Skeletal muscle tissue (tissue), 4 donors: ENCODE data around the gene RHOXF2. TPM values are rescaled to one million over a fixed set of nuclear protein-coding genes. Genes with fewer than 3 reads are reported as not detected.
"Not testable (repeated sequence)": the region's sequence is repeated elsewhere in the genome, so short reads cannot be mapped to it uniquely, and the experiment has no call there.

Source experiments
- H3K27ac ChIP-seq: one replicate; pipeline ENCODE4 v1.7.0; 2013; ENCODE audit warnings: mild to moderate bottlenecking, low read depth, low read length, inconsistent platforms
- H3K27me3 ChIP-seq, 3 donors: one replicate each; pipeline ENCODE4 v1.7.0; 2013; ENCODE audit warnings: low read length in 3 of 3; ENCODE audit not compliant: control insufficient read depth in 3 of 3, insufficient read depth in 3 of 3
- H3K36me3 ChIP-seq, 3 donors: one replicate each; pipeline ENCODE4 v1.7.0; 2013; ENCODE audit warnings: low read length in 3 of 3; ENCODE audit not compliant: control insufficient read depth in 3 of 3, insufficient read depth in 3 of 3
- H3K4me1 ChIP-seq, 3 donors: one replicate each; pipeline ENCODE4 v1.7.0; 2013; ENCODE audit warnings: low read length in 3 of 3, mild to moderate bottlenecking in 3 of 3; ENCODE audit not compliant: control insufficient read depth in 3 of 3, insufficient read depth in 3 of 3
- H3K4me3 ChIP-seq, 3 donors: one replicate each; pipeline ENCODE4 v1.7.0; 2013; ENCODE audit warnings: low read length in 3 of 3
- H3K9ac ChIP-seq, 3 donors: one replicate each; pipeline ENCODE4 v1.7.0; 2013; ENCODE audit warnings: low read length in 3 of 3, mild to moderate bottlenecking in 3 of 3, moderate library complexity in 2 of 3, low read depth in 1 of 3
- H3K9me3 ChIP-seq, 3 donors: one replicate each; pipeline ENCODE4 v1.7.0; 2013; ENCODE audit warnings: low read length in 3 of 3; ENCODE audit not compliant: control insufficient read depth in 3 of 3
- total RNA-seq: library from RNA; depleted of rRNA; stranded (reverse); fragments of >200 nt; gene quantifications from one replicate; pipeline ENCODE4 v1.2.3, GENCODE V29; 2014
- donor health status: Osteomylitis.

The RHOXF2 gene
- total RNA-seq, 1 donor from 2014 or later: not detected

DNA sequence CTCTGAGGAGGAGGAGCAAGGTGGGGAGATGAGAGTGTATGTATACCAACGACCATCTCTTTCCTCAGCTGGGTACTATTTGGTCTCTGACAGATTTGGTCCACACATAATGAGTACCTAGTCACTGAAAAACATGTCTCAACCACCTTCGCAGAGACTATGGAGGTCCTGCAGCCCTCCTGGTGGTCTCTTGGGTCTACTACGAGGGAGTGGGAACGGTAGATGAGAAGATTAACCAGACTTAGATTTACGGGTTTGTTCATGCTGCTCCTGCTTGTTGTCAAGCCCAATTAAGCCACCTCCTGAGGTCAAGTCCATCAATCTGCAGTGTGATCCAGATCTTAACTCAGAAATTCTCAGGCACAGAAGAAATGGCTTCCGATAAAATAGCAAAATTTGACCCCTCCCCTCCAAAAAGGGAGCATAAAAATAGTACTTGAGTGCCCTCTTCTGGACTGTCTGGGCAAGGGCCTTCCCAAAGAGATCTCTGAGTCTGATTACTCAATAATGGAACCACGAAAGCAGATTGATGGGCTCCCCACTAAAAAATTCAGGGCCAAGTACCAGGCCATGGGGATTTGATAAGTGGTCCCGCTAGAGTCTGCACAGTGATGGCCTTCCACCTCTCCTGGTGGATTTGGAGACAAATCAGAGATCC lies 38.3 kb downstream of the RHOXF2 start:
- H3K36me3 ChIP-seq, H3K27ac ChIP-seq, H3K4me1 ChIP-seq, H3K4me3 ChIP-seq, H3K9me3 ChIP-seq, H3K9ac ChIP-seq, H3K27me3 ChIP-seq: not testable (repeated sequence)

DNA sequence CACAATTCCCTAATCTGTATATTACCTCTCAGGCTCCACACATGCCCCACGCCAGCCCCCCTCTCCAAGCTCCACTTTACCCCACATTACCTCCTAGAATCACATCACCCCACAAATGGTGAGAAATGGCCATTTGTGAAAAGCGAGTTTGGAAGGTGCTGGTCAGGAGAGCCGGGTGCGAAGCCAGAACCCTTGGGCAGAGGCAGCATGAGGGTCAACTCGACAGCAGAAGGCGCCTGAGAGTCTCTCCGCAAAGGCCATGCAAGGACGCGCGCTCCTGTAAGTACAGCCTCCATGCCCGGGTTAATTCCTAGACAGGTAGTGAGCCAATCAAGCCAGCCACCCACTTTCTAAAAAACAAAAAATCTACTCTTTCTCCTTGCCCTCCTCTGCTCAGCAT lies 42.4 kb downstream of the RHOXF2 start:
- H3K36me3 ChIP-seq: no peaks in the 10 kb centered on the region
- H3K27ac ChIP-seq: no peak overlapping the region
- H3K9me3 ChIP-seq: no peaks in the 10 kb centered on the region
- H3K4me1 ChIP-seq: no peaks in the 10 kb centered on the region
- no peaks in the 10 kb centered on the region for H3K27me3 ChIP-seq
- H3K4me3 ChIP-seq: no peak overlapping the region
- no peak overlapping the region for H3K9ac ChIP-seq

DNA sequence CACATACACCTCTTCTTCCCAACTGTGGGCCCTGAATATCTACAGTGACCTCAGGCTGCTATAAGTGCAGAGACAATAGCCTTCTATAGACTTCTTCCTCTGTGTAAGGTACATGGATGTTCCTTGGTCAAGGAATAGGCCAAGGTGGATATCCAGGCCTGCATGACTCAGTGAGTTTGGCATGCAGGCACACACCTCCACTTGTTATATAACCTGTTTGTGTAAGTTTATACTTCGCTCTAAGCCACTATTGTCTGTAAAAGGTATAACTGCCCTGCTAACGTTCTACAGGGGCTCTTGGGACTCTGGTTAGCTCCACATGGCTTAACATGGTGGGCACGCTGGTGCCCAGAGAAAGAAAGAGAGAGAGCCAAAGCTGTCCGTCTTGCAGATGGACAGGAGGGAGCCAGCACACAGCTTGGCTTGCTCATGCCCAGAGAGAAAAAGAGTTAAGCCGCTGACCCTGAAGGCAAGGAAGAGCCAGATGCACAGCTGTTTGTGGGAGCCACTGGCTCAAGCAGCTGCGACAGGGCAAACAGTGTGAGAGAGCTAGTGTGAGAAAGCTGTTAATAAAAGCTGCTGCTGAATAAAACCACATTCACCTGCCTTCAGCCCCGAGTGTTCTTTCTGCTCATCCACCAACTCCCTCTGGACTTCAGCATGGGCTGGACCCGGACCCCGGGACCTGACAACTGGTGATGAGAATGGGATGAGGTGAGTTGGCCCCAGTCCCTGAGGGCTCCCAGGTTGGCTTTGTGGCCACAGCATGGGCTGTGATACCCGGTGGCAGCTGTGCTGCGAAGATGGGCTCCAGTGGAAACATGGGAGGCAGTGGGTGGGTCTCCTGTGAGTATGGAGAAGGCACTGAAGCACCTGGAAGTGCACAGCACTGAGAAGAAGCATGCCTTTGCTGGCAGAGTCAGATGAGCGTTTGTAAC lies 47.7 kb downstream of the RHOXF2 start:
- H3K27me3 ChIP-seq: no peaks in the 10 kb centered on the region
- H3K4me3 ChIP-seq: no peak overlapping the region
- no peak overlapping the region for H3K27ac ChIP-seq
- peaks cover 0 to 2% (median 0%) of the 10 kb centered on the region in 3 donors for H3K4me1 ChIP-seq
- no peaks in the 10 kb centered on the region for H3K9me3 ChIP-seq
- H3K36me3 ChIP-seq: no peaks in the 10 kb centered on the region
- no peak overlapping the region for H3K9ac ChIP-seq

DNA sequence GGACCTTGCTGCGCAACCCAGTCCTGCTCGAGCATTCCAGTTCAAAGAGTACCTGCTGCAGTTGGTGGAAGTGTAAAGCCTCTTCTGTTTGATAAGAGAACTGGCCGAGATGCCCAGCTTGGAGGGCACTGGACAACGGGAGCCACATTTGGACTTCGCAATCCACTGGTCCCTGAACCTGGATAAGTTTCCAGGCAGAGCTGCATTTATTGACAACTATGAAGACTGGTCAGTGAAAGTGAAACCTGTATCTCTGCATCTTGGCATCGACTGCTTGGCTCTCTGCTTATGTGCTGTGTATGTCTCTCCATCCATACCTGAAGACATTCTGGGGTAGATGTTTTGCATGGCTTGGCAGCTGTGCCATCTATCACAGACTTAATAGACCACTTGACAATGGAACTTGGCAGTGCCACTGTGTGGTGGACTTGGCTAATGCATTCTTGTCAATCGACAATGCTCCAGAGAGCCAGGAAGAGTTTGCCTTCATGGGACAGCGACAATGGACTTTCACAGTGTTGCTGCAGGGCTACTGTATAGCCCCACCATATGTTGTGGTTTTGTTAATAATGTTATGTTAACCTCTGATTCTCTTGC lies 48.7 kb downstream of the RHOXF2 start:
- Histone ChIP-seq H3K9me3 (no peaks in the 10 kb centered on the region), H3K36me3 (no peaks in the 10 kb centered on the region), H3K27ac (no peak overlapping the region), H3K27me3 (no peaks in the 10 kb centered on the region), H3K4me3 (no peak overlapping the region), H3K9ac (no peak overlapping the region), H3K4me1 (peaks cover 0 to 2% (median 0%) of the 10 kb centered on the region in 3 donors)

DNA sequence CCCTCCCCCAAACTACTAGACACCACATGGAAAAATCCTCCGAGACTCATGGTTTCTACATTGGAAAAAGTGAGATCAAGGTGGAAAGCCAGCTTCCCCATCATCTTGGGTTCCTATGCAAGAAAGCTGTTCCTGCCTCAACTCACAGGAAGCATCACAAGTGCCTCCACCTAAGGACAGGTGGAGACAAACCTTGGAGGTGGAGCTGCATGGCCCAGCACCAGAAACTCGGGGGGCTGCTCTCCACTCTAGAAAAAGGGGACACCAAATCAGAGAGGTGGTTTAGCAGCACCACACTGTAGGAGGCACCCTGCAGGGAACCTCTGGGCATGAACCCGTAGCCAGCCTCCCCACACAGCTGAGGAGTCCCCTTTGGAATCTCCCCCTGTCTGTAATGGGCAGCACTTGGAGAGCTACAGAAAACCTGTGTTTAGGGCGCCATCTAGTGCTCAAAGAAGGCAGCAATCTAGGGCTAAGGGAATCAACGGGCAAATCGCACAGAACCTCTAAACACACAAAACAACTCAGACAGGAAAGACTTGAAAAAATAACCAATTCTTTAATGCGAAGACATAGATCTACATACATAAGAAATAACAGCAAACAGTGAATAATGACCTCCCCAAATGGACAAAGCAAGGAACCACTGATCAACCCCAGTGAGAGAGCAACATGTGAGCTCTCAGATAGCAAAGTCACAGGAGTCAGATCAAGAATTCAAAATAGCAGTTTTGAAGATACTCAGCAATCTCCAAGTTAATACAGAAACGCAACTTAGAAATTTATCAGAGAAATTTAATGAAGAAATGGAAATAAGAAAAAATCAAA lies 55.2 kb downstream of the RHOXF2 start:
- H3K27me3 ChIP-seq: no peaks in the 10 kb centered on the region
- H3K4me1 ChIP-seq: no peaks in the 10 kb centered on the region
- no peaks in the 10 kb centered on the region for H3K36me3 ChIP-seq
- no peaks in the 10 kb centered on the region for H3K9me3 ChIP-seq
- H3K4me3 ChIP-seq: no peak overlapping the region
- no peak overlapping the region for H3K9ac ChIP-seq
- no peak overlapping the region for H3K27ac ChIP-seq

Other genes with a start within 250 kb of the RHOXF2 start
- 4.2 TPM for gene NKAP, start 214.9 kb upstream of the RHOXF2 start, total RNA-seq
- gene RHOXF2B, start 80.9 kb upstream of the RHOXF2 start, total RNA-seq: not detected
- gene RHOXF1, start 42.7 kb upstream of the RHOXF2 start, total RNA-seq: not detected
- gene ZBTB33, start 92.2 kb downstream of the RHOXF2 start, total RNA-seq: 10.4 TPM
- gene TMEM255A, start 152.8 kb downstream of the RHOXF2 start, total RNA-seq: 3.1 TPM
- gene ATP1B4, start 203.5 kb downstream of the RHOXF2 start, total RNA-seq: 220 TPM